Gastrocnemius medialis (tissue), 4 donors: ENCODE results near the gene CTSL.

Experiments used
- POLR2A ChIP-seq, 2 donors: fragments of 450-650 bp; IDR thresholded peaks; one replicate each; pipeline ENCODE4 v1.6.1; 2017; ENCODE audit warnings: antibody characterized with exemption in 2 of 2, mild to moderate bottlenecking in 2 of 2, moderate library complexity in 2 of 2
- TF ChIP-seq, protein P1 (sequence below), 5 experiments: fragments of 450-650 bp in 3 of 5; fragments of 200-600 bp in 2 of 5; sonication (generic) in 2 of 5; IDR thresholded peaks in 4 of 5; conservative IDR thresholded peaks in 1 of 5; 1 replicate in 4 of 5; 2 replicates in 1 of 5; pipeline ENCODE4 v1.5.1; 2016 to 2019; ENCODE audit warnings: antibody characterized with exemption in 5 of 5, mild to moderate bottlenecking in 3 of 5, moderate library complexity in 3 of 5

DNA sequence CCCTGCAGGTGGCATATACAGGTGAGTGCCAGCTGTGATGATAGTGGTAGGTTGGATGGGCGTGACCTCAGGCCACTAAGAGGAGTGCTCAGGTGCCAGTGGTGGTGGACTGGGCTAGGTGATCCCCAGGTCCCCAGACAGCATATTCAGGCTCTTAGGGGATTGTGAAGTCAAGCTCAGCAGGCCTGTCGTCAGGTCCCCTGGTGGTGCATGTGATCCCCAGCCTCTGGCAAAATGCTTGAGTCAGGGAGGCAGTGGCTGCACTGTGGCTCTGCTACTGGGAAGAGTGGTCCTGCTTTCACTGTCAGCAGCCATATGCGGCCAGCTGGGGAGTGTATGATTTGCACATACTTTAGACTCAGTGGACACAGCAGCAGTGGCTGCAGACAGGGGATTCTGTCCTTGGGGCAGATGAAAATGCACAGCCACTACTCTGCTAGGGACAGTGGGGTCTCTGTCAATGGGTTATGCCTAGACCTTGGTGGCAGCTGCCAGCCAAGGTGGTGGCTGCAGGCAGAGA lies 31.6 kb upstream of the CTSL start:
- TF ChIP-seq, protein P1, sequence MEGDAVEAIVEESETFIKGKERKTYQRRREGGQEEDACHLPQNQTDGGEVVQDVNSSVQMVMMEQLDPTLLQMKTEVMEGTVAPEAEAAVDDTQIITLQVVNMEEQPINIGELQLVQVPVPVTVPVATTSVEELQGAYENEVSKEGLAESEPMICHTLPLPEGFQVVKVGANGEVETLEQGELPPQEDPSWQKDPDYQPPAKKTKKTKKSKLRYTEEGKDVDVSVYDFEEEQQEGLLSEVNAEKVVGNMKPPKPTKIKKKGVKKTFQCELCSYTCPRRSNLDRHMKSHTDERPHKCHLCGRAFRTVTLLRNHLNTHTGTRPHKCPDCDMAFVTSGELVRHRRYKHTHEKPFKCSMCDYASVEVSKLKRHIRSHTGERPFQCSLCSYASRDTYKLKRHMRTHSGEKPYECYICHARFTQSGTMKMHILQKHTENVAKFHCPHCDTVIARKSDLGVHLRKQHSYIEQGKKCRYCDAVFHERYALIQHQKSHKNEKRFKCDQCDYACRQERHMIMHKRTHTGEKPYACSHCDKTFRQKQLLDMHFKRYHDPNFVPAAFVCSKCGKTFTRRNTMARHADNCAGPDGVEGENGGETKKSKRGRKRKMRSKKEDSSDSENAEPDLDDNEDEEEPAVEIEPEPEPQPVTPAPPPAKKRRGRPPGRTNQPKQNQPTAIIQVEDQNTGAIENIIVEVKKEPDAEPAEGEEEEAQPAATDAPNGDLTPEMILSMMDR (IDR thresholded peaks at IDR 0.05 in 4 of 5, conservative IDR thresholded peaks at IDR 0.05 in 1 of 5): no peak
- TF ChIP-seq POLR2A (IDR thresholded peaks at IDR 0.05): no peak
